Measurements from ENCODE around the gene OR7G2. TPM values are rescaled to one million over a fixed set of nuclear protein-coding genes. Genes with fewer than 3 reads are reported as not detected.

Gene OR7G2
- polyA plus RNA-seq (2014; cell fraction: cytosol; rRNA removed): not detected in 2 replicates
- polyA plus RNA-seq (2014; cell fraction: nucleus; rRNA removed): not detected in 2 replicates

DNA sequence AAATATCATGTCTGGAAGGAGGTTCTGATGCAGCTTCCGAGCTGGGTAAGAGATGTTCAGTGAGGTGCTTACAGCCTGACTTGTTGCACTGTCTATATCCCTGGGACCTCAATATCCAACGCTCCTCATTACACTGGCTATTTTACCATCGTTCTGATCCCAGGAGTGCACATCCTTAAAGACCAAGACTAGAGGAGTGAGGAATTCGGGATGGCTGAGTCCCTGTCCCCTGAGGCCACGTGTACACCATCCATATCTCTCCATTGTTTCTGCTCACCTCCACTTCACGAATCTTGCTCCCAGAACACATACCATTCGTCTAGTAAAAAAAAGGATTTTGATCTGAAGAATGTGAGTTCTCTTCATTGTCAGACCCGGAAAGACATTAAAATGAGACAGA lies at the start of gene OR7G2:
TSS of gene OR7G2 (minus strand) at position 101 of the 400 bp plus-strand sequence. CDS start 4,232 bp downstream, outside the sequence.
- DNase-seq (ENCODE audit: low spot score): no peak

DNA sequence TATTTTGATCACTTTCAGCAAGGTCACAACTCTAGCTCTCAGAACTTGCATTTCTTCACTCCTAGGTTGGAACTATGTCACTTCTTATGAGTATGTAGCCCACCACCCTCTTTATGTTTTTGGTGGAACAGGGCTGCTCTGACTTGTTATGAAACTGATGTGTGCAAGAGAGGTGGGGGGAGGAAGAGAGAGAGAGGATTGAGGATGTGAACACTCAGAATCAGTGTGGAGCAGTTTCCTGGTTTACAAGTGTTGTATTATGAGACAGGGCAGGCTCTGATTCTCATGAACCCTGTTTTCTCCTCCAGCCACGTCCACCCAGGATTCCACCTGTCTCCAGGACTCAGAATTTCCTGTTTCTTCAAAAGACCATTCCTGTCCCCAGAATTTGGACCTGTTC lies 49.0 kb upstream of the OR7G2 start:
- DNase-seq (ENCODE audit: low spot score): no peak

DNA sequence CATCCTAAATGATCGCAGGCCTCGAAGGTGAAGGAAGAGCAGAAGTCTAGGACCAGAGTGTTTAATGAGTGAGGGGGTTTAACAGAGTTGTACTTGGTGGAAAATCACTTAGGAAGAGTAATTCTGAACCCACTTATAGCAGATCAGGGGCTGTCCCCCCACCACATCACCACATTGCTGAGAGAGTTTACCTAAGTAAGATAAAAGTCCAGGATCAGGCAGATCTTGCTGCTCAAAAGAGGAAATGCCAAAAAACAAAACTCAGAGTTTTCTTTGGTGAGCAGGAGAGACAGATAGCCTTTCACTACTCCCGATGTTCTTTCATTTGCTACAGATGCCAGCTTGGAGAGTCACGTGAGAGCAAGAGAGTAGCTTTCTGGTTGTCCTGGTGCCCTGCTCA lies 48.3 kb upstream of the OR7G2 start:
- DNase-seq (ENCODE audit: low spot score): no peak

DNA sequence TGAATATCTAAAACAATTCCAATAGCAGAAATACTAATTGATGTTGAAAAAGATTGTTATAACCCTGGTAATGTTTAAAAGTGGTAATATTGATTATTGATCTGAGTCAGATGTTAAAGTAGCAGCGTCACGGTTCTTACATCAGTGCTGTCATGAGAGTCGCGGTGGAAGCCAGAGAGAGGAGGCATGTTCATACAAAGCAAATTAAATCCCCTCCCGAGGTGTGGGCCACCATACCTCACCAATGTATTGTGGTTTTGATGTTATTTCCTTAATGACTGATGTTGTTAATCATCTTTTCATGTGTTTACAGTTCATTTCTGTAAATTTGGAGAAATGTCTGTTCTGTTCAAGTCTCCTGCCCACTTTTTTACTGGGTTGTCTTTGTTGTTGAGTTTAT lies 44.1 kb upstream of the OR7G2 start:
- DNase-seq (ENCODE audit: low spot score): no peak

DNA sequence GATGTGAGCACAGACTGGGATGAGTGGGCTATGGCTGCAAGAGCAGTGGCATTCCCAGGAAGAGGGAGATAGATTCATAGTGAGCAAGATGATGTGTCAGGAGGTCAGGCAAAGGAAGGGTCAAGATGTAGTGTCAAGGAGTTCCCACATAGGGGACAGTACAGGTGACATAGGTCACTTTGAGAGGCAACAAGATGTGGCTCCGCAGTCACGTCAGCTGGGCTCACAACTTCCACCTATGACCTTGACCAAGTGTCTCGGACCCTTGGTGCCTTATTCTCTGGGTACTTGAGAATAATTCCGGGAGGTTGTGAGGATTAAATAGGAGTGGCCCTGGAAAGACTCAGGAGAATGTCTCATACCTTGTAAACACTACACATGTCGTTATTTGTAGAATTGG lies 43.4 kb upstream of the OR7G2 start:
- no peak for DNase-seq (ENCODE audit: low spot score)

DNA sequence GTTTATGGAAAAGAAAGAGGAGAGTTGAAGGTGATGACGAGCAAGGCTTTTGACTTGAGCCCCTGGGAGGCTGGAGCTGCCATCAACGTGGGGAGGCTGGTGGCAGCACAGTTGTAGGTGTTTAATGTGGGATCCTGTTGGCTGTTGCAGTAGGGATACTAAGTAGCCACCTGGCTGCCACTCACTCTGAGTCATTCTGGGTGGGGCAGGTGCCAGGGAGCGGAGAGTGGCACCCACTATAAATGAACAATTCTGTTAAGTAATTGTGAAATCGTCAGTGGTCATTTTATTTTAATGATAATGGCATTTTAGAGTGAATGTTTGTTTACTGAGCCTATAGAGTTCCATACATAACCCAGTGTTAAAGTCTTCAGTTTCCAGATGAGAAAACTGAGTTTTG lies 42.7 kb upstream of the OR7G2 start:
- DNase-seq (ENCODE audit: low spot score): no peak

DNA sequence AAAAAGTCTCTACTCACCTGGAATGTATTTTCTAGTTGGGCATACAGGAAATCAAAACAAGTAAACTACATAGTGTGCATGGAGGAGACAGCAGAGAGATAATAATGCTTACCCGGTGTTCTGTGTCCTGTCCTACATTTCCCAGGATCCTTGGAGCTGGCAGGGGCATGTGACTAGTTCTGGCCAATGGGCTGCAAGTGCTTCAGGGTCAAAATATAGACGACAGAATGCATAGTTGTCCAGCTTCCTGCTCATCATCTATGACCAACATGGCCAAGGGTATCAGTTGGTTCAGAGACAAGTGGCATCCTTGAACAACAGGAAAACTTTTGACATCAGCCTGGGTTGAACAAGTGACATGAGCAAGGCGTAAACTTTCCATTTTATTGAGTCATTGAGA lies 41.4 kb upstream of the OR7G2 start:
- no peak for DNase-seq (ENCODE audit: low spot score)

DNA sequence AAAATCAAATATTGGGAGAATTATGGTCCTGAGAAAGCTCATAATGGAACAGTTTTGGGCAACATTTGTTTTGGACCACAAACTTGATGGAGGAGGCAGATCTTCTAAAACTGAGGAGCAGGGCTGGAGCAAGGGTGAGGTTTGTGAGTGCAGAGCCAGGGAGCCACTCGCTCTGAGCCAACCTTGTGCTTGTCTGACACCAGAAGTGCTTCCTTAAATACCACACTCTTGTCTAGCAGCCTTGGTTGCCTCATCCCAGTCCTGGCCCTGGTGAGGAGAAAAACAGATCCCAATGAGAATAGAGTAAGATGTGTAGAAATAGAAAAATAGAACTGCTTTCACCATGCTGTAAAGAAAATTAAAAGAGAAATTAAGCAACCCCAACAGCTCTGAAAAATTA lies 39.6 kb upstream of the OR7G2 start:
- DNase-seq (ENCODE audit: low spot score): no peak

DNA sequence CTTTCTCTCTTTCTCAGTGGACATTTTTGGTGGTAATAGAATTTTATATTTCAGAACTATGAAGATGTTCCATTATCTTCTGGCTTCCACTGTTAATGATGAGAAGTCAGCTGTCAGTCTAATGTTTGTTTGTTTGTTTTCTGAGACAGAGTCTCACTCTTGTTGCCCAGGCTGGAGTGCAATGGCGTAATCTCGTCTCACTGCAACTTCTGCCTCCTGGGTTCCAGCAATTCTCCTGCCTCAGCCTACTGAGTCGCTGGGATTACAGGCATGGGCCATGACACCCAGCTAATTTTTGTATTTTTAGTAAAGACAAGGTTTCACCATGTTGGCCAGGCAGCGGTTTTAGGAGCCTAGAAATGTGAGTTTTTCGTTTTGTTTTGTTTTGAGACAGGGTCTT lies 37.6 kb upstream of the OR7G2 start:
- no peak for DNase-seq (ENCODE audit: low spot score)

DNA sequence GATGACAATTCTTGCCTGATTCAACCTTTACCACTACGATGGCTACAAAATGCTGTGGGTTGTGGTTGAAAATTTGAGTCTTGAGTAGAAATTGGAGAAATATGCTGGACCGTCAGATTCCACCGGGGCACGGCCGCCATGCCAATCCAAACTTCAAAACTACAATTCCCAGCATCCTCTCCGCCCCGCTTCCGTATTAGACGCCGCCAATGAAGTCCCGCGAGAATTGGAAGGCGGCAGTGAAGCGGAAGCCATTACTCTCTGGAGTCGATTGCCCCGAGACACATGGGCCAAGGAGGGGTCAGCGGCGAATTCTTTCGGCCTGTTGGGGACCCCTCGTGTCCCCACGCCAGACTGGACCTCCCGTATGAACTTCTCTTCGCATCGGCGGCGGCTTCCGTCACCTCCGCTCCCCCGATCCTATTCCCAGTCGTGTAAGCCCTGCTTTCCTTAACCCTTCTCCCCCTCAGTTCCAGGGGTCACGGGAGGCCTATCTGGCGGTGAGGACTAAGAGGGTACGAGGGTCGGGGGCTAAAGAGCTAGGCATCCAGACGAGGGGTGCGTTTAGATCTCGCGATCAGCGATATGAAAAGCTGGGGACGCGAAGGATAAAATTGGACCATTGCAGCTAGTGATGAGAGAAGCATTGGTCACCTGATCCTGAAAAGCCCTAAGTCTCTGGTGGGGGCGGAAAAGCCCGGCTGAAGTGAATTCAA lies 33.0 kb upstream of the OR7G2 start, which contains the start of gene ZNF317:
TSS of gene ZNF317 (plus strand) at position 239 of the 716 bp plus-strand sequence. CDS start 15,620 bp downstream, outside the sequence.
- peak; percentile 93 for DNase-seq (ENCODE audit: low spot score)

DNA sequence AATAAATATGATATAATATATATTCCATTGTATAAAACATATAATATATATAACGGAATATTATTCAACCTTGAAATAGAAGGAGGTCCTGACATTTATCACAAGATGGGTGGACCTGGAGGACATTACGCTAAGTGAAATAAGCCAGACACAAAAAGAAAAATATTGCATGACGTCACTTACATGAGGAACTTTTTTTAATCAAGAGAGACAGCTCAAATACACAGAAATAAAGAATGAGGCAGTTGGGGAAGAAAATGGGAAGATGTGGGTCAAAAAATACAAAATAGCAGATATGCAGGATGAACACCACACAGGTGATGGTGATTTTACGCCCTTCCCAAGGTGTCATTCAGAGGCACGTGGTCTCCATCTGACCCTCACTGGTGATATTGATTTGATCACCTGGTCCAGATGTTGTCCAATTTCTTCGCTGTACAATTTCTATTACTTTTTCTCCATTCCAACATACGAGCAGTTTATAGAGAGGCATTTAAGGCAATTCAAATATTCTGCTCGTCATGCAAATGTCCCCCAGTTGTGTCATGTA lies 32.4 kb upstream of the OR7G2 start:
- DNase-seq (ENCODE audit: low spot score): peak; percentile 19

DNA sequence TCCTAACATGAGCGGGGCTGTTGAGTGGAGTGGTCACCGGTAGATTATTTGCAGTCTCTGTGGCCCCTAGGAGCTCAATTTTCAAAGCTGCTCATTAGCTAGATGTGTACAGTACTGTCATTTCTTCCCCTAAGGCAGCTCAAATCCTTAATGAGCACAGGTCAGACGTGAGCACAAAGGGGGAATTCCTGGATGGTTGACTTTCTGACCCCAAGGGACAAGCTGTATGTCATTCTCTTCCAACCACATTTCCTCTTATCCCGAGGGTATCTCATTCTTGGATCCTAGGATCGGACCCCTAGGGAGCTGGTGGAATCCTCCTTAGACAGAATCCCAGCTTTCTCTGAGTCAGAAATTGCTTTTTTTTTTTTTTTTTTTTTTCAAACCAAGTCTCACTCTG lies 25.1 kb upstream of the OR7G2 start:
- no peak for DNase-seq (ENCODE audit: low spot score)

DNA sequence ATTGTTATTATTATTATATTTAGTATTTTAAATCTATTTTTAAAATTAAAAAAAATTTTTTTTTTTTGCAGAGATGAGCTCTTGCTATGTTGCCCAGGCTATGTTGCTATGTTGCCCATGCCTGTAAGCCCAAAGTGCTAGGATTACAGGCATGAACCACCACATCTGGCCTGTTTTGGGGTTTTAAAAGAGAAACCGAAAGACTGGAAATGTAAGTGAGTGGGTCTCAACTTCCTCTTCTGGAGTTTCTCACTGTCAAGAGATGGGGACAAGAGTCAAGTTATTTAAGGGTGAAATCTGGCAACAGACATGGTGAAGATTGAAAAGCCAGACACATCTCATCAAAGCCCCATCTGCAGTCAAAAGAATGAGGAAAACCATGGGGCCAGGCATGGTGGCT lies 23.7 kb upstream of the OR7G2 start:
- DNase-seq (ENCODE audit: low spot score): no peak

DNA sequence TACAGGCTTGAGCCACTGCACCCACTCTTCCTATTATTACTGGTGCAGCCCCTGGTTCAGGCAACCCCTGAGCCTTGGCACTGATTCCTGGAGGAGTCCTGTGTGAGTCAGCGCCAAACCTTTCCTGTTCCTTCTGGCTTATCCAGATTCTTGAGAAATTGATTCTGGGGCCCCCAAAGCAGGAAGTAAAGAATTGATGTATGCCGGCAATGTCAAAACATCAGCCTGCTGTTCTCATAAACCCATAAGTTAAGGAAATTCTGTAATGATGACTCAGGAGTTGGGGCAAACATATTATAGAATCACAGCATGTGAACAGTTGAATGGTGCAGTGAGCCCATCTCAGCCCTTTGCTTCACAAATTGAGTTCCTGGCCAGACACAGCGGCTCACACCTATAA lies 20.9 kb upstream of the OR7G2 start:
- no peak for DNase-seq (ENCODE audit: low spot score)

DNA sequence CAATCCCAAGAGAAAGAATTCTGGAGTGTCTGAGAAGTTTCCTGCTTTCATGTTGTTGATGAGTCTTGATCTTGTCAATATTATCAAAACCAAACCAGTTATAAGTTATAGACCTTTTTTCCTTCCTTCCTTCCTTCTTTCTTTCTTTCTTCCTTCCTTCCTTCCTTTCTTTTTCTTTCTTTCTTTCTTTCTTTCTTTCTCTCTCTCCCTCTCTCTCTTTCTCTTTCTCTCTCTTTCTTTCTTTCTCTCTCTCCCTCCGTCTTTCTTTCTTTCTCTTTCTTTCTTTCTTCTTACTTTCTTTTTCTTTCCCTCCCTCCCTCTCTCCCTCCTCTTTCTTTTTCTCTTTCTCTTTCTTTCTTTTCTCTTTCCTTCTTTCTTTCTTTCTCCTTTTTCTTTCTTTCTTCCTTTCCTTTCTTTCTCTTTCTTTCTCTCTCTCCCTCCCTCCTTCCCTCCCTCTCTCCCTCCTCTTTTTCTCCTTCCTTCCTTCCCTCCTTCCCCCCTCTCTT lies 19.7 kb upstream of the OR7G2 start, which contains the start of gene OR7G3:
TSS of gene OR7G3 (minus strand) at position 51 of the 506 bp plus-strand sequence. CDS start at position 51, 0 bp downstream.
- DNase-seq (ENCODE audit: low spot score): no peak

DNA sequence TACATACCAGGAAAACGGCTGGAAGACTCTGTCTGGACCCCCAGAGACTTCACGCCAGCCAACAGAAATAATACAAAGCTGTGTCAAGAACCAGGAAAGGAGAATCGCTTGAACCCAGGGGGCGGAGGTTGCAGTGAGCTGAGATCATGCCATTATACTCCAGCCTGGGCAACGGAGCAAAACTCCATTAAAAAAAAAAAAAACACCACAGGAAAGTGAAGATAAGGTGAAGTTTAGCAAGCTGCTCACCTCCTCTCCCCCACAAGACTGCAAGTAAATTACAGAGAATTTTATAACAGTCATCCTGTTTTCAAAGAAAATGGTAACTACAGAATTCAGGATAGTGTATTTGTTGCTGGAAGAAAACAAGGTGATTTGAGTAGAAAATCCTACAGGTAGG lies 9.3 kb upstream of the OR7G2 start:
- no peak for DNase-seq (ENCODE audit: low spot score)

DNA sequence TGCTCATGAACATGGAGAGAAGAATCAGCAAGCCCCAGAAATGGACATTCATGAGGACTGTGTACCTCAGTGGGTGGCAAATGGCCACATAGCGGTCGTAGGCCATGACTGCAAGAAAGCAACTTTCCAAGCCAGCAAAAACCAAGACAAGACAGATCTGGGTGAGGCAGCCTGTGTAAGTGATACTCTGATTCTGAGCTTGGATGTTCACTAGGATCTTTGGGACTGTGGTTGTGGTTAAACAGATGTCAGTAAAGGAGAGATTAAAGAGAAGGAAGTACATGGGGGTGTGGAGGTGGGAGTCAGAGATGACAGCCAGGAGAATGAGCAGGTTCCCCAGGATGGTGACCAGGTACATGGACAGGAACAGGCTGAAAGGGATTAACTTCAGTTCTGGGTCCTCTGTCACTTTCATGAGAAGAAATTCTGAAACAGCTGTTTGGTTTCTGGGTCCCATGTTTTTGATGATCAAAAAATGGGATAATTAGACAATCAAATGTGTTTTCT lies 8.1 kb upstream of the OR7G2 start, which contains the start of gene OR7G1:
TSS of gene OR7G1 (minus strand) at position 457 of the 507 bp plus-strand sequence. CDS start at position 457, 0 bp downstream.
- no peak for DNase-seq (ENCODE audit: low spot score)

DNA sequence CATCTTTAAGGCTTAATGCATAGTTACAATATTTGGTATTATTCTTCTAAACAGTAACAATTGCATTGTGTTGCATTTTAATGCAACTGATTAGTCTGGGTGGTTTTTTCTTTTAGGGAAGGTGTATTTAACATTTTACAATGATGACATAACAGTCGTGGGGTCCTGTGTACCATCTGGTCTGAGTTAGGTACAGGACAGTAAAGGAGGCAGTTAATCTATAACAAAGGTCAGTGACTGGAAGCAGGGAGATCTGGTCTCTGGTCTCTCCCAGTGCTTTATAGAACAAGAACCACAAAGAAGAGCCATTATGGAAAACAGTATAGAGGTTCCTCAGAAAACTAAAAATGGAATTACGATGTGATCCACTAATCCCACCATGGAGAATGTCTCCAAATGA lies 2.7 kb upstream of the OR7G2 start:
- DNase-seq (ENCODE audit: low spot score): no peak

DNA sequence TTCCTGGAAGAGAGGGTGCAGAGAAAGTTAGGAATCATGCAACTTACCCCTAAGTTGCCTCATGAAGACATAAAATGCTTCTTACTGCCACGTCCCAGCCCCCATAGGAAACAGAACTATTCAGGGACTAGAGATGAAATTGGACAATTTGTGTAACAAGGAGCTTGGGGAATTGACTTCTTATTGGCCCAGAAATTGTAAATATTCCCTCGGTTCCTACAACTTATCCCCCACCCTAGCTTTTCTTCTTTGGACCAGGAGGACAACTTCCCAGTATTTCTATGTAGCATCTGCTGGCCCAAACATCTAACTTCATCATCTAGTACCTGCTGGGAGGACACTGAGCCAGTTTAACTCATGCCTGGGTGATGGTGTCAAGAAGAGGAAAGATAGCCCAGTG lies 20.5 kb downstream of the OR7G2 start, which contains the start of gene OR1M1:
TSS of gene OR1M1 (plus strand) at position 301 of the 400 bp plus-strand sequence. CDS start 6,184 bp downstream, outside the sequence.
- DNase-seq (ENCODE audit: low spot score): no peak

DNA sequence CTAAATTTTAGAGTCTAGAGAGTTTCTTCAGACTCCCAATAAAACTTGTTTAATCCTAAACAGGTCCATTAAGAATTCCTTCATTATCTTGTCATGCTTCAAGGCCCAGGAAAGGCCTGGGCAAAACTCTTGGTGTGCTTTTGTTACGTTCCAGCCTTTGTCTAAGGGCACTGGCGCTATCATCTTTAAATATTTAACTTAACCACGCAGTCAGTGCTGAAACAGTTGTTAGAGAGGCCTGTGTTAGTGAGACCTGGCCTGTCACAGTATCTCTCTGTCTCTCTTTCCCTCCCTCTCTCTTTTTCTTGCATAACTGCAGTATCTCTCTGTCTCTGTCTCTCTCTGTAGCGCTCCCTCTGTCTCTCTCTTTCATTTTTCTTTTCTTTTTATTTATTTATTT lies 28.6 kb downstream of the OR7G2 start:
- DNase-seq (ENCODE audit: low spot score): no peak

DNA sequence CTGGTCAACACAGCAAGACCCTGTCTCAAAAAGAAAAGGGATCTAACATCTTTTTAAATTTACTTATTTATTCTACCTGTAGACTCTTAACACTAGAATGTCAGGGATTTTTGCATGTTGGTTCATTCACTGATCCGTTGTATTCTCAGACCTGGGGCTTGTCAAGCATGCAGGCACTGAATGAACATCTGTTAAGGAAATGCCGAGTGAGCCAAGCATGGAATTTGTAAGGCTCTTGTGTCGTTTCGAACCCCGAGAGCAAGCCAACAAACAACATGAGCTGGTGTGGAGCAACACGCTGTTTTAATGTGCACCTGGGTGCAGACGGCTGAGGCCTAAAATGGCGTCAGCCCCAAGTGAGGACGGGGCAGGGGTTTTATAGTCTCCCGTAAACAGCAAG lies 30.4 kb downstream of the OR7G2 start:
- no peak for DNase-seq (ENCODE audit: low spot score)
